GM10266 (cell line): ENCODE measurements around the gene G6PC2.

Experiments used
- DNase-seq: peaks from one replicate; pipeline ENCODE4 v3.0.0; 2012; ENCODE audit errors: extremely low spot score
- TF ChIP-seq, protein P1 (sequence below): IDR thresholded peaks from 2 replicates; pipeline ENCODE4 v1.5.1; 2012; ENCODE audit warnings: mild to moderate bottlenecking, low read depth; ENCODE audit not compliant: control insufficient read depth, insufficient read depth; ENCODE audit errors: missing control alignments

Gene G6PC2

DNA sequence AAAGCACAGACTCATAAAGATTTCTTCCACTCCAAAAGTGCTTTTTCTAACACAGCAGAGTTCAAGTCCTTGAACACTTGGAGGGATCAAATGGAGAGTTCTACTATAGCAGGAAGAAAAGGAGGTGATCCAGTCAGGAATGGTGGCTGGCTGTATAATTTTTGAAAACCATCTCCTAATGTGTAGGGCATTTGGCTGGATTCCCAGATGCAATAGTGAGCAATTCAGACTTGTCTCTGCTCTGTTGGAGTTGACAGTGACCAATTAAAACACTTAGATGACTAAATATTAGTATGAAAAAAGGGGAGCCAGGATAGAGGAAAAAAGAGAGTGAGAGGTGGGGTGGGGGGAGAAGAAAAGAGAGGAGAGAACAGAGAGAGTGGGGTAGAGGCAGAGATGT lies 5.3 kb upstream of the G6PC2 start:
- TF ChIP-seq, protein P1, sequence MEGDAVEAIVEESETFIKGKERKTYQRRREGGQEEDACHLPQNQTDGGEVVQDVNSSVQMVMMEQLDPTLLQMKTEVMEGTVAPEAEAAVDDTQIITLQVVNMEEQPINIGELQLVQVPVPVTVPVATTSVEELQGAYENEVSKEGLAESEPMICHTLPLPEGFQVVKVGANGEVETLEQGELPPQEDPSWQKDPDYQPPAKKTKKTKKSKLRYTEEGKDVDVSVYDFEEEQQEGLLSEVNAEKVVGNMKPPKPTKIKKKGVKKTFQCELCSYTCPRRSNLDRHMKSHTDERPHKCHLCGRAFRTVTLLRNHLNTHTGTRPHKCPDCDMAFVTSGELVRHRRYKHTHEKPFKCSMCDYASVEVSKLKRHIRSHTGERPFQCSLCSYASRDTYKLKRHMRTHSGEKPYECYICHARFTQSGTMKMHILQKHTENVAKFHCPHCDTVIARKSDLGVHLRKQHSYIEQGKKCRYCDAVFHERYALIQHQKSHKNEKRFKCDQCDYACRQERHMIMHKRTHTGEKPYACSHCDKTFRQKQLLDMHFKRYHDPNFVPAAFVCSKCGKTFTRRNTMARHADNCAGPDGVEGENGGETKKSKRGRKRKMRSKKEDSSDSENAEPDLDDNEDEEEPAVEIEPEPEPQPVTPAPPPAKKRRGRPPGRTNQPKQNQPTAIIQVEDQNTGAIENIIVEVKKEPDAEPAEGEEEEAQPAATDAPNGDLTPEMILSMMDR: no peak
- DNase-seq: no peak

DNA sequence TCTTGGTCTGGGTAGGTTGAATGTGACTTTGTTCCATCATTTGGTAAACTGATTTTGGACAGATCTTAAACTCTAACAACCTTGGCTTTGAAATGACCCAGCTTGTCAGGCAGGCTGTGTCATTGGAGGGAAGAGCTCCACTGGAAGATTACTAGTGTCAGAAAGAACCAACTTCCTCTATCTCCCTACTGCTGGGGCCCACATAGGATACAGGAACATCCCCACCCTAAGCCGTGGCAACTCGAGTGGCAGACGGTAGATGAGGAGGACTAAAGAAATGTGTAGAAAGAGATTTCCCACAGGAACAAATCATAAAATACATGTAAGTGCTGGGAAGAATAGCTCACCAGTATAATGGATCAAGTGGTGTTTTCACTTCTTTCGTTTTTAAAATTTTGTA lies 4.3 kb upstream of the G6PC2 start:
- DNase-seq: no peak
- TF ChIP-seq, protein P1: no peak

DNA sequence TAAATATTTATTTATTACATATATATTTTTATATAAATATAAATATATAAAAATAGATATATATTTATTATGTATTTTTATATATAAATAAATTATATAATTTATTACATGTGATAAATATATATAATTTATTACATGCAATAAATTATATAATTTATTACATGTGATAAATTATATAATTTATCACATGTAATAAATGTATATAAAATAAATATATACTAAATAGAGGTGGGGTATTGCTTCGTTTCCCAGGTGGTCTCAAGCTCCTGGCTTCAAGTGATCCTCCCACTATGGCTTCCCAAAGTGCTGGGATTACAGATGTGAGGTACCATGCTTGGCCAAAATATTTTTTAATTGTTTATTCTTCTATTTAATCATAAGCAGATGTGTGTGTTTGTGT lies 3.6 kb upstream of the G6PC2 start:
- DNase-seq: no peak
- TF ChIP-seq, protein P1: no peak

DNA sequence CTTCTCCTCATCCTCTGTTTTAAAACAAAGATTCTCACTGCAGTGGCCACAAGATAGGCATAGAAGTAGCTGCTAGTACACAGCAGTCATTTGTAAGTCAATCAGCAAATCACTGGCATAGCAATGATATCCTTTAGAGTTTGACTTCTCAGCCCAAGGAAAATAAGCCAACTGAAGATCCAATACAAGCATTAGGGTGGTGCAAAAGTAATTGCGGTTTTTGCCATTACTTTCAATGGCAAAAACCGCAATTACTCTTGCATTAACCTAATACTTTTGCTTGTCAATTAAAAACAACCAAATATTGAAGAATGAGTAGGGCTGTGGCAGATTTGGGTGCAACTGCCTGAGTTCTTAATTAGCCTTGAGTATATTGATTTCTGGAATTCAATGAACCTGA lies 2.8 kb downstream of the G6PC2 start:
- DNase-seq: no peak
- TF ChIP-seq, protein P1: no peak

DNA sequence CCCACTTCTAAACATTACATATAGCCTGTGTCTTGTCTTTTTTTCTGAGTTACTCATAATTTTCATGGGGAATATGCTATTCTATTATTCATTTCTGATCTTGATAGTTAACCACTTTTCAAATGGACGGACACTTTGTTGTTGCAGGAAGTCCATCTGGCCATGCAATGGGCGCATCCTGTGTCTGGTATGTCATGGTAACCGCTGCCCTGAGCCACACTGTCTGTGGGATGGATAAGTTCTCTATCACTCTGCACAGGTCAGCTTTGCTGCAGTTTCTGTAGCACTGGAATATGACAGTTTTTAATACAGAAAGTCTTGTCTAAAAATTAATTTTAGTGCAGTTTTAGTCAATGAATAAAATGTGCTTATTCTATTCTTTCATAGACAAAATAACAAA lies 3.3 kb downstream of the G6PC2 start:
- TF ChIP-seq, protein P1: no peak
- DNase-seq: no peak

DNA sequence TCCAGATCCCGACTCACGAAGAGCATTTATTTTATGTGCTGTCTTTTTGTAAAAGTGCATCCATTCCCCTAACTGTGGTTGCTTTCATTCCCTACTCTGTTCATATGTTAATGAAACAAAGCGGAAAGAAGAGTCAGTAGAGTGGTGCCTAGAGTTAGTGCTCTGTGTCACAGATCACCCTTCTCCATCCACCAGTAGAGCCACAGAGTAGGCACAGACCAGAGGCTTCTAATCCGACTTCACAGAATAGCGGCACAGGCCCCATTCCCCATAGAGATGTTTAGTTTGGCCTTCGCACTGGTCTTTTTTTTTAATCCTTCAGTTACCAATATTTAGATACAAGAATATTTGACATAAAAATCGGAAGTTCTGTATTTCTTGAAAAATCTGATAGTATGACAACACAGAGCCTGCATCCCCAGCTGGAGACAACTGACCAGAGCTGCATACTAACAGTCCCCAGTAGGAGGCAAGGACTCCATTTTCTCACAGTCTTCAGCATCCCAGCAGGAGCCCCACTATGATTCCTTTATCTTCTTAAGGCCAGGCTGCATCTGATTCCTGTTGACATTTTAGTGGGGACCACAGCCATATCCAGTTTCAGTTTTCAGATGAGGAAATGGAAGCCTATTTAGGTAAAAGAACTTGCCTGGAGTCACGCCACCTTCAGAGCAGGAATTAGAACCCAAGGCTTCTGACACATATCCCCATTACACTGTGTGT lies 7.0 kb downstream of the G6PC2 start:
- no peak for DNase-seq
- TF ChIP-seq, protein P1: no peak

DNA sequence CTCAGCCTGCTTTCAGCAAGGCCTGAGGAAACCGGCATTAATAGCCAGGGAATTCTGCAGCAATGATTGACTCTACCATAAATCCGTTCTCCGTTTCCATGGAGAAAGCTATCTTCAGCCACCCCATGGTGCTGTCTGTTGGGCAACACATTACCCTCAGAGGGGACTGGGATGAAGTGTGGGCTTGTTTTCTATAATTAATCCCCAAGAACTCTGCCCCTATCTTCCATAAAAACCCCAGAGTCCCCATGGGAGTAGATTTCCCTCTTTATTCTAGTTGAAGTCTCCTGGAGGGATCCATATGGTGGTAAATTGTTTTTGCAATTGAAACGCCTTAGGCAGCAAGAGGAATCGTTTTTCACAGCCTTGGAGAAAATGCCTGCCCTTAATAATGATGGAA lies 9.2 kb downstream of the G6PC2 start:
- TF ChIP-seq, protein P1: no peak
- DNase-seq: no peak
